Psoas muscle (tissue), 8 donors: ENCODE results near the gene SRSF3. TPM values are rescaled to one million over a fixed set of nuclear protein-coding genes. Genes with fewer than 3 reads are reported as not detected.

Source experiments
- ATAC-seq, 4 donors: fragments of 200-7000 bp; cut with Tn5 transposase; one replicate each; pipeline ENCODE4 v1.9.1; 2020; ENCODE audit warnings: moderate library complexity in 3 of 4, mild to moderate bottlenecking in 2 of 4
- DNase-seq, 2 donors: peaks; one replicate each; pipeline ENCODE4 v3.0.0-alpha.2; 2020
- H3K27ac ChIP-seq: fragments of 200-600 bp; one replicate; pipeline ENCODE4 v1.8.0; 2022
- H3K27me3 ChIP-seq, 3 donors: fragments of 200-600 bp in 1 of 3; one replicate each; pipeline versions ENCODE4 v1.6.1 to v1.8.0; 2013 to 2022; ENCODE audit warnings: low read length in 2 of 3, mild to moderate bottlenecking in 2 of 3, moderate library complexity in 1 of 3; ENCODE audit not compliant: insufficient read depth in 3 of 3
- H3K36me3 ChIP-seq, 2 donors: fragments of 200-600 bp in 1 of 2; one replicate each; pipeline versions ENCODE4 v1.6.1 to v1.8.0; 2013 to 2022; ENCODE audit warnings: low read depth in 1 of 2, mild to moderate bottlenecking in 1 of 2, moderate library complexity in 1 of 2; ENCODE audit not compliant: insufficient read depth in 1 of 2
- H3K4me1 ChIP-seq: fragments of 200-600 bp; one replicate; pipeline ENCODE4 v1.8.0; 2022
- H3K4me3 ChIP-seq: fragments of 200-600 bp; one replicate; pipeline ENCODE4 v1.8.0; 2022; ENCODE audit warnings: mild to moderate bottlenecking
- H3K9me3 ChIP-seq: fragments of 200-600 bp; one replicate; pipeline ENCODE4 v1.8.0; 2022
- CTCF ChIP-seq: fragments of 200-600 bp; IDR thresholded peaks from one replicate; pipeline ENCODE4 v1.8.0; 2022; ENCODE audit warnings: antibody characterized with exemption
- WGBS, 3 donors: extraction: QIAGEN DNeasy Blood & Tissue Kit; methylation state at CpG; one replicate each; pipeline versions ENCODE4 v1.1.6 to v1.1.7; 2013; 5-methylcytosine and 5-hydroxymethylcytosine counted together
- intact Hi-C, 2 donors: fragments of 100-400 bp; cut with DNase I; formaldehyde crosslinking; loops; one replicate each; pipeline versions ENCODE4 v1.11.0 to v1.14.2; 2022
- polyA plus RNA-seq, 3 donors: library from polyadenylated mRNA; stranded (reverse); fragments of 200-250 nt; gene quantifications; one replicate each; pipeline ENCODE4 v1.2.3, GENCODE V29; 2013
- total RNA-seq, 4 donors: library from RNA; stranded (reverse); fragmentation: NEBNext Ultra II Directional in 2 of 4; extraction: Animal tissue kit (Norgen Biotek cat#: 25700) in 2 of 4; gene quantifications; one replicate each; pipeline versions ENCODE4 v1.2.1 to v1.2.4, GENCODE V29; 2021 to 2023
- donor health status: healthy with polysubstance abuse.
- donor health status: DM: no; HTN: no; CAD: no; lungs with moderate emphysema.
- donor health status: Bipolar disorder and iron deficiency.
- donor health status: healthy.
- donor health status: DM: yes; HTN: yes; CAD: no.
- donor health status: DM: no; HTN: no; CAD: no.
- donor health status: DM: no; HTN: no; CAD: no.
- donor health status: DM: yes; HTN: yes; CAD: no.

The SRSF3 gene
- total and polyA plus RNA-seq, 7 donors: 64.6 to 267 (median 154) TPM

- TF ChIP-seq CTCF: no peak
- Histone ChIP-seq H3K36me3 (no peaks in the 10 kb centered on the region), H3K9me3 (no peaks in the 10 kb centered on the region), H3K4me3 (no peak overlapping the region), H3K27me3 (no peaks in the 10 kb centered on the region), H3K27ac (no peak overlapping the region), H3K4me1 (peaks cover 7% of the 10 kb centered on the region)
- DNase-seq (no peak), ATAC-seq (no peak)
- WGBS, 3 donors: 88 to 93% (median 88%) methylated on average over 11 of the region's 11 CpGs
- intact Hi-C loops: loop anchor here in 1 of 2 donors (5.0 kb wide), 1 partner anchor 33 kb away; no protein-coding TSS in a partner anchor
Observed at GRCh38 chr6:36639171-36639808, 45.1 kb downstream of the SRSF3 start.

GRCh38 chr6:36641543-36641942, 47.4 kb downstream of the SRSF3 start:
- no peak overlapping the region for H3K27ac ChIP-seq
- WGBS, 3 donors: 78 to 84% (median 82%) methylated on average over 3 of the region's 3 CpGs
- H3K4me3 ChIP-seq: no peak overlapping the region
- no peak for DNase-seq
- intact Hi-C loops: no loop called here
- no peaks in the 10 kb centered on the region for H3K27me3 ChIP-seq
- no peaks in the 10 kb centered on the region for H3K36me3 ChIP-seq
- no peak for TF ChIP-seq CTCF
- H3K9me3 ChIP-seq: no peaks in the 10 kb centered on the region
- ATAC-seq: no peak
- peaks cover 7% of the 10 kb centered on the region for H3K4me1 ChIP-seq

GRCh38 chr6:36642913-36643817, 49.0 kb downstream of the SRSF3 start:
- no peaks in the 10 kb centered on the region for H3K36me3 ChIP-seq
- ATAC-seq (peak; percentile 91 to 97 (median 96)), DNase-seq (peak; percentile 87 to 89)
- H3K27ac ChIP-seq: no peak overlapping the region
- H3K9me3 ChIP-seq: no peaks in the 10 kb centered on the region
- WGBS, 3 donors: 15 to 31% (median 22%) methylated on average over 8 of the region's 8 CpGs
- H3K4me3 ChIP-seq: no peak overlapping the region
- H3K27me3 ChIP-seq: no peaks in the 10 kb centered on the region
- intact Hi-C loops: no loop called here
- no peak for TF ChIP-seq CTCF
- peaks cover 7% of the 10 kb centered on the region for H3K4me1 ChIP-seq

DNA sequence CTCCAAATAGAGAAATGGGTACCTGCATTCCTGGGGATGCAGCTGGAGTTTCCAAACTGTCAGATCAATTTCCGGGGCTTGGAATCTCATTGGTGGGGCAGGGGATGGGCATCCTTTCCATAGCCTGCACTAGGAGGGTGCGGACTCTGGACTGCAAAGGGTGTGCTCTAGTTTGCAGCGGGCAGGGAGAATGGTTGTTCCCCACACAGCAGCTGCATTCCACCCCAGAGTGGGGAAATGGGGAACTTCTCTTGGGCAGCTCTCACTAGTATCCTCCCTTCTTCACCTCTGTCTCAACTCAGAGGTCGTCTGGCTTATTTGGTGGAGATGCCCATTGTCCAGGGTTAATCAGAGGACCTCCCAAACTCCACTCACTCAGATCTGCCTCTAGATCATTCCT, 49.8 kb downstream of the SRSF3 start:
- ATAC-seq (no peak), DNase-seq (no peak)
- 90 to 93% (median 90%) methylated on average over 4 of the region's 4 CpGs for WGBS, 3 donors
- Histone ChIP-seq H3K4me1 (peaks cover 7% of the 10 kb centered on the region), H3K36me3 (no peaks in the 10 kb centered on the region), H3K4me3 (no peak overlapping the region), H3K27ac (no peak overlapping the region), H3K9me3 (no peaks in the 10 kb centered on the region), H3K27me3 (no peaks in the 10 kb centered on the region)
- no peak for TF ChIP-seq CTCF
- intact Hi-C loops: no loop called here
